SK-N-SH treated with all-trans-retinoic acid at 6 μM for 48 hours (cell line): ENCODE data around the gene RANBP1.

Source experiments
- ATAC-seq: fragments of 200-7000 bp; cut with Tn5 transposase; 3 replicates; pipeline ENCODE4 v1.9.1; 2020; ENCODE audit warnings: mild to moderate bottlenecking, moderate library complexity
- ARNTL ChIP-seq: fragments of 450-650 bp; formaldehyde crosslinking; IDR thresholded peaks from 2 replicates; pipeline ENCODE4 v1.5.0; 2020; ENCODE audit warnings: low read depth, mild to moderate bottlenecking, moderate library complexity, borderline replicate concordance
- BACH2 ChIP-seq: fragments of 250-450 bp; sonication (Bioruptor Pico); IDR thresholded peaks from 2 replicates; pipeline ENCODE4 v1.9.0; 2021; ENCODE audit warnings: mild to moderate bottlenecking, borderline replicate concordance
- CSDC2 ChIP-seq: fragments of 250-450 bp; sonication (Bioruptor Pico); IDR thresholded peaks from 2 replicates; pipeline ENCODE4 v1.5.0; 2020; ENCODE audit warnings: mild to moderate bottlenecking, moderate library complexity
- ESRRG ChIP-seq: fragments of 250-450 bp; sonication (Bioruptor Pico); IDR thresholded peaks from 2 replicates; pipeline ENCODE4 v1.6.1; 2021; ENCODE audit warnings: mild to moderate bottlenecking
- GLIS3 ChIP-seq: fragments of 250-450 bp; sonication (Bioruptor Pico); IDR thresholded peaks from 2 replicates; pipeline ENCODE4 v1.5.0; 2020; ENCODE audit warnings: mild to moderate bottlenecking, moderate library complexity
- ISL1 ChIP-seq: fragments of 250-450 bp; sonication (Bioruptor Pico); IDR thresholded peaks from 2 replicates; pipeline ENCODE4 v2.1.2; 2022; ENCODE audit warnings: mild to moderate bottlenecking, moderate library complexity
- OSR1 ChIP-seq: fragments of 250-450 bp; sonication (Bioruptor Pico); IDR thresholded peaks from 2 replicates; pipeline ENCODE4 v1.8.0; 2022; ENCODE audit warnings: moderate library complexity, mild to moderate bottlenecking, inconsistent platforms
- PPARA ChIP-seq: fragments of 250-450 bp; sonication (Bioruptor Pico); IDR thresholded peaks from 2 replicates; pipeline ENCODE4 v1.5.0; 2020; ENCODE audit warnings: mild to moderate bottlenecking, borderline replicate concordance
- RARB ChIP-seq: fragments of 250-450 bp; sonication (Bioruptor Pico); IDR thresholded peaks from 2 replicates; pipeline ENCODE4 v1.8.0; 2021; ENCODE audit warnings: mild to moderate bottlenecking, moderate library complexity
- TCF4 ChIP-seq: fragments of 250-450 bp; sonication (Bioruptor Pico); IDR thresholded peaks from 2 replicates; pipeline ENCODE4 v1.8.0; 2021; ENCODE audit warnings: mild to moderate bottlenecking, moderate library complexity, borderline replicate concordance
- TOX ChIP-seq: fragments of 250-450 bp; sonication (Bioruptor Pico); IDR thresholded peaks from 2 replicates; pipeline ENCODE4 v1.8.0; 2021; ENCODE audit warnings: mild to moderate bottlenecking, moderate library complexity, borderline replicate concordance
- ZFP3 ChIP-seq: fragments of 250-450 bp; sonication (Bioruptor Pico); IDR thresholded peaks from 2 replicates; pipeline ENCODE4 v1.5.0; 2020; ENCODE audit warnings: mild to moderate bottlenecking, moderate library complexity
- ZFP30 ChIP-seq: fragments of 450-650 bp; formaldehyde crosslinking; IDR thresholded peaks from 2 replicates; pipeline ENCODE4 v1.5.0; 2022; ENCODE audit warnings: mild to moderate bottlenecking, moderate library complexity
- ZNF565 ChIP-seq: fragments of 450-650 bp; formaldehyde crosslinking; conservative IDR thresholded peaks from 2 replicates; pipeline ENCODE4 v1.5.0; 2020; ENCODE audit warnings: low read depth, mild to moderate bottlenecking, moderate library complexity
- ZNF70 ChIP-seq: fragments of 450-650 bp; formaldehyde crosslinking; IDR thresholded peaks from 2 replicates; pipeline ENCODE4 v1.5.0; 2020; ENCODE audit warnings: mild to moderate bottlenecking, moderate library complexity
- ZNF8 ChIP-seq: fragments of 450-650 bp; formaldehyde crosslinking; IDR thresholded peaks from 2 replicates; pipeline ENCODE4 v1.5.0; 2020; ENCODE audit warnings: mild to moderate bottlenecking, moderate library complexity
- TF ChIP-seq, protein P1 (sequence below): fragments of 250-450 bp; sonication (Bioruptor Pico); IDR thresholded peaks from 2 replicates; pipeline ENCODE4 v1.5.1; 2021; ENCODE audit warnings: mild to moderate bottlenecking, moderate library complexity
- TF ChIP-seq, protein P2 (sequence below): fragments of 250-450 bp; sonication (Bioruptor Pico); IDR thresholded peaks from 2 replicates; pipeline ENCODE4 v1.5.1; 2020; ENCODE audit warnings: low read depth, mild to moderate bottlenecking, moderate library complexity
- TF ChIP-seq, protein P3 (sequence below): fragments of 250-450 bp; sonication (Bioruptor Pico); IDR thresholded peaks from 2 replicates; pipeline ENCODE4 v1.8.0; 2020; ENCODE audit warnings: mild to moderate bottlenecking, moderate library complexity, borderline replicate concordance
- TF ChIP-seq, protein P4 (sequence below): fragments of 250-450 bp; sonication (Bioruptor Pico); IDR thresholded peaks from 2 replicates; pipeline ENCODE4 v1.5.0; 2020; ENCODE audit warnings: mild to moderate bottlenecking, moderate library complexity

Gene RANBP1

DNA sequence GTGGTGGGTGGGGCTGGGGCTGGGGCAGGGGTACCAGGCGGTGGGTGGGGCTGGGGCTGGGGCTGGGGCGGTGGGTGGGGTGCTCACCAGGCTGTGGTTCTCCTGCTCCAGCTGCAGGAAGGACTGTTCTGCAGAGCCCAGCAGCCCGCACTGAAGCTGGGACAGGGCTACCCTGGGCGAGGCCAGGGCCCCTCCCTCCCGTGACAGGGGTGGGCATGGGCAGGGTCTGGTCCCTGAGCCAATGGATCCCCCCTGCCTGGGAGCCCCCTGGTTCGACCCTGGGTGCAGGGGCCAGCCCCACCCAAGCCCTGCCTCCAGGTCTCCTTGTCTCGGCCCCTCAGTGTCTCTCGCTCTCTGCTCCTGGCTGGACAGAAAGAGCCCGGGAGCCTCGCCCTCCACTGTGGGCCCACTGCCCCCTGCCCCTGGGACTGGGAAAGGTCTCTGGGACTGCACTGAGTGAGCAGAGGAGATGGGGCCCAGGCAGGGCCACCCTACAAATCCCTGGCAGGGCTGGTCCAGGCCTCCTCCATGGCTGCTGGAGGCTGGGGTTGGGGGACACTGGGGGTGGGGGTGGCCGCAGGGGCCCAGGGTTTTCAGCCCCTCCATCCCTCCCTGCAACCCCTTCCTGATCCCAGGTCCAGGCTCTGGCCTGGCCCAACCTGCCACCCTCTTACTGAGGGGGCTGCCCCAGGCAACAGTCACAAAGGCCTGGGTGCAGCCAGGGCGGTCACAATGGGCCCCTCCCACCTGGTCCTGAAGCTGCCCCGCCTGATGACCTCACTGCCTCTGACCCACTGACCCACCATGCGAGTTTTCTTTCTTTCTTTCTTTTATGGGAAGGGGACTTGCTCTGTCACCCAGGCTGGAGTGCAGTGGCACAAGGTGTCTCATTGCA is 34.7 kb downstream of the RANBP1 start, which contains the start of gene CCDC188:
TSS of gene CCDC188 (minus strand) at position 675 of the 895 bp plus-strand sequence. CDS start at position 606, 69 bp downstream.
- TF ChIP-seq ISL1 (CRISPR knock-in tag), result no peak
- no peak for TF ChIP-seq GLIS3 (CRISPR knock-in tag)
- no peak for TF ChIP-seq RARB
- TF ChIP-seq ZFP30 (CRISPR knock-in tag), result no peak
- TF ChIP-seq PPARA (CRISPR knock-in tag), result no peak
- TF ChIP-seq TOX (CRISPR knock-in tag), result no peak
- no peak for TF ChIP-seq ZFP3
- TF ChIP-seq, protein P1, sequence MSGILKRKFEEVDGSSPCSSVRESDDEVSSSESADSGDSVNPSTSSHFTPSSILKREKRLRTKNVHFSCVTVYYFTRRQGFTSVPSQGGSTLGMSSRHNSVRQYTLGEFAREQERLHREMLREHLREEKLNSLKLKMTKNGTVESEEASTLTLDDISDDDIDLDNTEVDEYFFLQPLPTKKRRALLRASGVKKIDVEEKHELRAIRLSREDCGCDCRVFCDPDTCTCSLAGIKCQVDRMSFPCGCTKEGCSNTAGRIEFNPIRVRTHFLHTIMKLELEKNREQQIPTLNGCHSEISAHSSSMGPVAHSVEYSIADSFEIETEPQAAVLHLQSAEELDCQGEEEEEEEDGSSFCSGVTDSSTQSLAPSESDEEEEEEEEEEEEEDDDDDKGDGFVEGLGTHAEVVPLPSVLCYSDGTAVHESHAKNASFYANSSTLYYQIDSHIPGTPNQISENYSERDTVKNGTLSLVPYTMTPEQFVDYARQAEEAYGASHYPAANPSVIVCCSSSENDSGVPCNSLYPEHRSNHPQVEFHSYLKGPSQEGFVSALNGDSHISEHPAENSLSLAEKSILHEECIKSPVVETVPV (CRISPR knock-in tag), result no peak
- TF ChIP-seq BACH2, result no peak
- TF ChIP-seq, protein P2, sequence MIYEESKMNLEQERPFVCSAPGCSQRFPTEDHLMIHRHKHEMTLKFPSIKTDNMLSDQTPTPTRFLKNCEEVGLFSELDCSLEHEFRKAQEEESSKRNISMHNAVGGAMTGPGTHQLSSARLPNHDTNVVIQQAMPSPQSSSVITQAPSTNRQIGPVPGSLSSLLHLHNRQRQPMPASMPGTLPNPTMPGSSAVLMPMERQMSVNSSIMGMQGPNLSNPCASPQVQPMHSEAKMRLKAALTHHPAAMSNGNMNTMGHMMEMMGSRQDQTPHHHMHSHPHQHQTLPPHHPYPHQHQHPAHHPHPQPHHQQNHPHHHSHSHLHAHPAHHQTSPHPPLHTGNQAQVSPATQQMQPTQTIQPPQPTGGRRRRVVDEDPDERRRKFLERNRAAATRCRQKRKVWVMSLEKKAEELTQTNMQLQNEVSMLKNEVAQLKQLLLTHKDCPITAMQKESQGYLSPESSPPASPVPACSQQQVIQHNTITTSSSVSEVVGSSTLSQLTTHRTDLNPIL, result no peak
- TF ChIP-seq ZNF565 (CRISPR knock-in tag), result no peak
- no peak for TF ChIP-seq ARNTL (CRISPR knock-in tag)
- TF ChIP-seq ZNF70 (CRISPR knock-in tag), result no peak
- TF ChIP-seq CSDC2 (CRISPR knock-in tag), result no peak
- TF ChIP-seq, all 23 proteins: peak for 0
- no peak for ATAC-seq

DNA sequence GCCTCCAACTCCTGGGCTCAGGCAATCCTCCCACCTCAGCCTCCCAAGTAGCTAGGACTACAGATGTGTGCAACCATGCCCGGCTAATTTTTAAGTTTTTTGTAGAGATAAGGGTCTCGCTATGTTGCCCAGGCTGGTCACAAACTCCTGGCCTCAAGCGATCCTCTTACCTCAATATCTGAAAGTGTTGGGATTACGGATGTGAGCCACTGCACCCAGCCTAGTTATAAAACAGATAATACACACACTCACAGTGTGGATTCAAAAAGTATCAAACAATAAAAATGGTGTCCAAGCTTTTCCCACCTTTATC is 35.3 kb downstream of the RANBP1 start:
- ATAC-seq, result no peak
- TF ChIP-seq, protein P1 (CRISPR knock-in tag), result no peak
- no peak for TF ChIP-seq ZNF8 (CRISPR knock-in tag)
- TF ChIP-seq, protein P2, result no peak
- no peak for TF ChIP-seq ISL1 (CRISPR knock-in tag)
- TF ChIP-seq ESRRG, result no peak
- TF ChIP-seq BACH2, result no peak
- no peak for TF ChIP-seq ZNF565 (CRISPR knock-in tag)
- no peak for TF ChIP-seq GLIS3 (CRISPR knock-in tag)
- TF ChIP-seq ZFP3, result no peak
- TF ChIP-seq, protein P3, sequence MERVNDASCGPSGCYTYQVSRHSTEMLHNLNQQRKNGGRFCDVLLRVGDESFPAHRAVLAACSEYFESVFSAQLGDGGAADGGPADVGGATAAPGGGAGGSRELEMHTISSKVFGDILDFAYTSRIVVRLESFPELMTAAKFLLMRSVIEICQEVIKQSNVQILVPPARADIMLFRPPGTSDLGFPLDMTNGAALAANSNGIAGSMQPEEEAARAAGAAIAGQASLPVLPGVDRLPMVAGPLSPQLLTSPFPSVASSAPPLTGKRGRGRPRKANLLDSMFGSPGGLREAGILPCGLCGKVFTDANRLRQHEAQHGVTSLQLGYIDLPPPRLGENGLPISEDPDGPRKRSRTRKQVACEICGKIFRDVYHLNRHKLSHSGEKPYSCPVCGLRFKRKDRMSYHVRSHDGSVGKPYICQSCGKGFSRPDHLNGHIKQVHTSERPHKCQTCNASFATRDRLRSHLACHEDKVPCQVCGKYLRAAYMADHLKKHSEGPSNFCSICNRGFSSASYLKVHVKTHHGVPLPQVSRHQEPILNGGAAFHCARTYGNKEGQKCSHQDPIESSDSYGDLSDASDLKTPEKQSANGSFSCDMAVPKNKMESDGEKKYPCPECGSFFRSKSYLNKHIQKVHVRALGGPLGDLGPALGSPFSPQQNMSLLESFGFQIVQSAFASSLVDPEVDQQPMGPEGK (CRISPR knock-in tag), result no peak
- TF ChIP-seq, protein P4, sequence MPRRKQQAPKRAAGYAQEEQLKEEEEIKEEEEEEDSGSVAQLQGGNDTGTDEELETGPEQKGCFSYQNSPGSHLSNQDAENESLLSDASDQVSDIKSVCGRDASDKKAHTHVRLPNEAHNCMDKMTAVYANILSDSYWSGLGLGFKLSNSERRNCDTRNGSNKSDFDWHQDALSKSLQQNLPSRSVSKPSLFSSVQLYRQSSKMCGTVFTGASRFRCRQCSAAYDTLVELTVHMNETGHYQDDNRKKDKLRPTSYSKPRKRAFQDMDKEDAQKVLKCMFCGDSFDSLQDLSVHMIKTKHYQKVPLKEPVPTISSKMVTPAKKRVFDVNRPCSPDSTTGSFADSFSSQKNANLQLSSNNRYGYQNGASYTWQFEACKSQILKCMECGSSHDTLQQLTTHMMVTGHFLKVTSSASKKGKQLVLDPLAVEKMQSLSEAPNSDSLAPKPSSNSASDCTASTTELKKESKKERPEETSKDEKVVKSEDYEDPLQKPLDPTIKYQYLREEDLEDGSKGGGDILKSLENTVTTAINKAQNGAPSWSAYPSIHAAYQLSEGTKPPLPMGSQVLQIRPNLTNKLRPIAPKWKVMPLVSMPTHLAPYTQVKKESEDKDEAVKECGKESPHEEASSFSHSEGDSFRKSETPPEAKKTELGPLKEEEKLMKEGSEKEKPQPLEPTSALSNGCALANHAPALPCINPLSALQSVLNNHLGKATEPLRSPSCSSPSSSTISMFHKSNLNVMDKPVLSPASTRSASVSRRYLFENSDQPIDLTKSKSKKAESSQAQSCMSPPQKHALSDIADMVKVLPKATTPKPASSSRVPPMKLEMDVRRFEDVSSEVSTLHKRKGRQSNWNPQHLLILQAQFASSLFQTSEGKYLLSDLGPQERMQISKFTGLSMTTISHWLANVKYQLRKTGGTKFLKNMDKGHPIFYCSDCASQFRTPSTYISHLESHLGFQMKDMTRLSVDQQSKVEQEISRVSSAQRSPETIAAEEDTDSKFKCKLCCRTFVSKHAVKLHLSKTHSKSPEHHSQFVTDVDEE (CRISPR knock-in tag), result no peak
- no peak for TF ChIP-seq OSR1 (CRISPR knock-in tag)
- TF ChIP-seq TCF4 (CRISPR knock-in tag), result no peak
- TF ChIP-seq, all 23 proteins: peak for 0
